OCI-LY7 (cell line): ENCODE measurements around the gene MICAL3. TPM values are rescaled to one million over a fixed set of nuclear protein-coding genes. Genes with fewer than 3 reads are reported as not detected.

Source experiments
- BruUV-seq: library from RNA; stranded (reverse); fragments of 400-500 nt; replicated peaks from 2 replicates; lab custom pipeline; 2021; lab: Mats Ljungman, UMichigan
- CTCF ChIA-PET: fragments of 300-600 bp; sonication (Branson Sonifier 250); formaldehyde crosslinking; loops from one replicate; lab custom pipeline; 2022; ENCODE audit warnings: antibody characterized with exemption; ENCODE audit not compliant: unreplicated experiment; lab: Charles Lee
- POLR2A ChIA-PET: fragments of 300-600 bp; sonication (Branson Sonifier 250); formaldehyde crosslinking; loops from one replicate; lab custom pipeline; 2022; ENCODE audit warnings: antibody characterized with exemption; lab: Charles Lee
- DNase-seq: peaks from one replicate; pipeline ENCODE4 v3.0.0-alpha.2; 2015; ENCODE audit warnings: low spot score
- H2AFZ ChIP-seq: fragments of 200-600 bp; sonication (generic), shearing (Covaris generic); 2 replicates; pipeline ENCODE4 v1.6.1; 2014; ENCODE audit warnings: mild to moderate bottlenecking, antibody characterized with exemption, low read length, moderate library complexity
- H3K27ac ChIP-seq: fragments of 200-600 bp; sonication (generic); 2 replicates; pipeline ENCODE4 v1.5.1; 2014; ENCODE audit warnings: mixed run types, low read depth, mild to moderate bottlenecking, moderate library complexity, low read length, inconsistent platforms; ENCODE audit not compliant: poor library complexity, severe bottlenecking
- H3K36me3 ChIP-seq: fragments of 200-600 bp; sonication (generic); 2 replicates; pipeline ENCODE4 v1.6.1; 2014; ENCODE audit warnings: mild to moderate bottlenecking, antibody characterized with exemption, low read length, moderate library complexity, mixed read lengths; ENCODE audit not compliant: insufficient read depth
- H3K4me1 ChIP-seq: fragments of 200-600 bp; sonication (generic); 2 replicates; pipeline ENCODE4 v1.5.1; 2014; ENCODE audit warnings: mild to moderate bottlenecking, low read length; ENCODE audit not compliant: insufficient read depth, poor library complexity, severe bottlenecking
- H3K4me2 ChIP-seq: fragments of 200-600 bp; sonication (generic); 2 replicates; pipeline ENCODE4 v1.6.1; 2014; ENCODE audit warnings: mild to moderate bottlenecking, low read length
- H3K4me3 ChIP-seq: fragments of 200-600 bp; sonication (generic); 2 replicates; pipeline ENCODE4 v1.5.1; 2014; ENCODE audit warnings: mild to moderate bottlenecking, low read depth, low read length; ENCODE audit not compliant: poor library complexity, severe bottlenecking
- H3K79me2 ChIP-seq: fragments of 200-600 bp; sonication (generic); 2 replicates; pipeline ENCODE4 v1.6.1; 2016; ENCODE audit warnings: low read depth, mild to moderate bottlenecking, low read length, moderate library complexity, mixed read lengths; ENCODE audit not compliant: insufficient read depth
- H3K9me2 ChIP-seq: fragments of 200-600 bp; sonication (generic); 2 replicates; pipeline ENCODE4 v1.6.1; 2016; ENCODE audit warnings: mild to moderate bottlenecking, low read length, mixed read lengths; ENCODE audit not compliant: insufficient read depth
- H3K9me3 ChIP-seq: fragments of 200-600 bp; sonication (generic); 2 replicates; pipeline ENCODE4 v1.6.1; 2014; ENCODE audit warnings: mild to moderate bottlenecking, mixed run types, low read length, mixed read lengths
- H4K20me1 ChIP-seq: fragments of 200-600 bp; sonication (generic); 2 replicates; pipeline ENCODE4 v1.6.1; 2014; ENCODE audit warnings: mild to moderate bottlenecking, antibody characterized with exemption, low read length, moderate library complexity, mixed read lengths; ENCODE audit not compliant: insufficient read depth
- EZH2phosphoT487 ChIP-seq: fragments of 200-600 bp; sonication (generic); IDR thresholded peaks from 2 replicates; pipeline ENCODE4 v1.6.1; 2018; ENCODE audit warnings: low read depth, borderline replicate concordance, mild to moderate bottlenecking, mixed run types, antibody characterized with exemption, low read length, moderate library complexity, mixed read lengths
- intact Hi-C: fragments of 100-400 bp; cut with micrococcal nuclease; formaldehyde crosslinking; loops from one replicate; pipeline ENCODE4 v1.10.0; 2022; ENCODE audit not compliant: unreplicated experiment
- total RNA-seq, 2 experiments: library from RNA; depleted of rRNA in 1 of 2; stranded (reverse); fragments of >200 nt in 1 of 2; shearing (Covaris generic) in 1 of 2; gene quantifications; 2 replicates each; pipeline ENCODE4 v1.2.3, GENCODE V29; 2014 to 2022
- TF ChIP-seq, protein P1 (sequence below): fragments of 200-600 bp; sonication (generic); conservative IDR thresholded peaks from 2 replicates; pipeline ENCODE4 v1.5.1; 2014; ENCODE audit warnings: mild to moderate bottlenecking, antibody characterized with exemption, low read length, moderate library complexity, mixed read lengths

MICAL3 gene
- total RNA-seq, 2 experiments from 2014 or later: 80.9 to 210 TPM

- CTCF ChIA-PET: interaction anchor here (1.0 kb wide), 1 partner anchor 152 kb away, joined by 3 read pairs; no protein-coding TSS in a partner anchor
- no peak for TF ChIP-seq EZH2phosphoT487
- TF ChIP-seq, protein P1, sequence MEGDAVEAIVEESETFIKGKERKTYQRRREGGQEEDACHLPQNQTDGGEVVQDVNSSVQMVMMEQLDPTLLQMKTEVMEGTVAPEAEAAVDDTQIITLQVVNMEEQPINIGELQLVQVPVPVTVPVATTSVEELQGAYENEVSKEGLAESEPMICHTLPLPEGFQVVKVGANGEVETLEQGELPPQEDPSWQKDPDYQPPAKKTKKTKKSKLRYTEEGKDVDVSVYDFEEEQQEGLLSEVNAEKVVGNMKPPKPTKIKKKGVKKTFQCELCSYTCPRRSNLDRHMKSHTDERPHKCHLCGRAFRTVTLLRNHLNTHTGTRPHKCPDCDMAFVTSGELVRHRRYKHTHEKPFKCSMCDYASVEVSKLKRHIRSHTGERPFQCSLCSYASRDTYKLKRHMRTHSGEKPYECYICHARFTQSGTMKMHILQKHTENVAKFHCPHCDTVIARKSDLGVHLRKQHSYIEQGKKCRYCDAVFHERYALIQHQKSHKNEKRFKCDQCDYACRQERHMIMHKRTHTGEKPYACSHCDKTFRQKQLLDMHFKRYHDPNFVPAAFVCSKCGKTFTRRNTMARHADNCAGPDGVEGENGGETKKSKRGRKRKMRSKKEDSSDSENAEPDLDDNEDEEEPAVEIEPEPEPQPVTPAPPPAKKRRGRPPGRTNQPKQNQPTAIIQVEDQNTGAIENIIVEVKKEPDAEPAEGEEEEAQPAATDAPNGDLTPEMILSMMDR: no peak
- no peak for DNase-seq
- Histone ChIP-seq H3K4me2 (no peak overlapping the region), H3K4me3 (no peak overlapping the region), H3K4me1 (peaks cover 17% of the 10 kb centered on the region), H3K9me3 (no peaks in the 10 kb centered on the region), H3K79me2 (peaks cover 100% of the 10 kb centered on the region), H3K9me2 (no peaks in the 10 kb centered on the region), H3K36me3 (peaks cover 50% of the 10 kb centered on the region), H2AFZ (no peak overlapping the region), H4K20me1 (peaks cover 39% of the 10 kb centered on the region), H3K27ac (no peak overlapping the region)
- POLR2A ChIA-PET: no interaction called here
- no TSS peak for BruUV-seq
- intact Hi-C loops: no loop called here
These were observed 111.2 kb downstream of the MICAL3 start for GRCh38 chr22:17912945-17913721.

GRCh38 chr22:17911887-17912286 is 112.5 kb downstream of the MICAL3 start:
- no peak overlapping the region for H3K27ac ChIP-seq

More at GRCh38 chr22:17911887-17912286, 112.5 kb downstream of the MICAL3 start:
- BruUV-seq: no TSS peak
- peaks cover 99% of the 10 kb centered on the region for H3K79me2 ChIP-seq
- no peak overlapping the region for H3K4me2 ChIP-seq
- intact Hi-C loops: no loop called here
- POLR2A ChIA-PET: no interaction called here
- peaks cover 6% of the 10 kb centered on the region for H3K4me1 ChIP-seq
- CTCF ChIA-PET: no interaction called here
- H2AFZ ChIP-seq: no peak overlapping the region
- no peak for DNase-seq
- peaks cover 61% of the 10 kb centered on the region for H3K36me3 ChIP-seq
- no peaks in the 10 kb centered on the region for H3K9me3 ChIP-seq
- no peaks in the 10 kb centered on the region for H3K9me2 ChIP-seq
- no peak for TF ChIP-seq EZH2phosphoT487
- TF ChIP-seq, protein P1: no peak
- peaks cover 30% of the 10 kb centered on the region for H4K20me1 ChIP-seq
- H3K4me3 ChIP-seq: no peak overlapping the region
